NCI-H2227 treated with DMSO at 0.1 percent for 48 hours (cell line): ENCODE measurements around the gene ERC2.
"Not testable (repeated sequence)": the region's sequence is repeated elsewhere in the genome, so short reads cannot be mapped to it uniquely, and the experiment has no call there.

ENCODE experiments used
- DNase-seq: peaks from one replicate; lab custom pipeline; 2025; lab: John Stamatoyannopoulos, UW

The ERC2 gene

GRCh38 chr3:55524565-55525244 is 943.6 kb downstream of the ERC2 start:
- no peak for DNase-seq

- DNase-seq: no peak
These were observed 944.8 kb downstream of the ERC2 start for GRCh38 chr3:55523471-55523870.

DNA sequence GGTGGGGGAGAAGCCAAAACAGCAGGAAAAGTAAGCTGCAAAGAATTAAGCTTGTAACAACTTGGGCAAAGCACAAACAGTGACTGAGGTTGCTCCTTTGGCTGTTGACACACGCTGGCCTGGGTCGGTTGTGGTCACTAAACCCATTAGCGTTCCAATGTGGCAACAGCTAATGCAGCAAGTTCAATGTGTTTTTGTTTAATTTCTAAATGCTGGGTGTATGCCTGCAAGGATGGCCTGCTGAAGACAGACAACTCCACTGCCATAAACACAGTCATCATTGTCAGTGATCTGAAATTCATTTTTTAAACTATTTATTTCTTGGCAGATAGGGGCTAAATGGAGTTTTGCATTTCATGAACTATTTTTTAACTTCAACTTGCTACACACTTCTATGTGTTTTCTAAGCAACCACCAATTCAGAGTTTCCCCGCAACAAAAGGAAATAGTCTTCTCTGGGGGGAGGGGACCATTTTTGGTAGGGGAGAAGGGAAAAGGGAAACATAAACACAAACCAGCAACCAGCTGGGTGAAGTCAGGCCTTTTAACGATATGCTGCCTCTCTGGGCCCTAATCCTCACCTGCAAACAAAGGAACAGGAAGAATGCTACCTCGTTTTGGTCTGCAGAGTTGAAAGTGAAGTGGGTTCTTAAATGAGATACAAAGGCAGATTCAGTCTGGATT is 946.4 kb downstream of the ERC2 start:
- DNase-seq: no peak

DNA sequence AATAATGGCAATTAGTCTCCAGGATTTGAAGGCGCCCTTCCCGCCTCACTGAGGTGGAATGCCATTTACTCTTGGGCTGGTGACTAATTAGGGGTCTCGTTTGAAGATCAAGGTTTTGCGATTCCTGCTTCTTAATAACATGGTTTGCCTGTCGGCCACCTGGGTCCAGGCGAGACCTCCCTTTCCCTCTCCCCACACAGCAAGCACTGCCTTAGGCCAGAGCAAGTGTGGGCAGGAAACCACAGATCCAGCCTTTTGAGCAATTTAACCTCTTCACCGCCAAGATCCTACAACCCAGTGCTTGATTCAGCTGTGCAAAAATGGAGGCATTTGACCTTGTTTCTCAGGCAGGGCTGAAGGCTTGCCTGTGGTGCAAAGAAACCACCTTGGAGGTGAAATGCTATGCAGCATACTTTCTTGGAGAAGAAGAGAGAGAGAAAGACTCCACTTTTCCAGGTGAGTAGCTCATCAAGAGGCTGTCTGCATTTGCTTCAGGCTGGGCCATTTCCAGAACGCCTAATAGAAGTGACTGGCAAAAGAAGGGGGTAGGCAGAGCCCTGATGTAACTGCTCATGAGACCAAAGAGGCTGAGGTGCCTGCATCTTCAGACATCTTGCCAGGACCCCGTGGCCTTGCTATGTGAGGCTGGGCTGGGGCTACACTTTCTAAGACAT is 947.1 kb downstream of the ERC2 start:
- DNase-seq: peak; percentile 42

- DNase-seq: no peak
These were observed 949.2 kb downstream of the ERC2 start for GRCh38 chr3:55519019-55519418.

GRCh38 chr3:55518451-55518850 is 949.8 kb downstream of the ERC2 start:
- no peak for DNase-seq

DNA sequence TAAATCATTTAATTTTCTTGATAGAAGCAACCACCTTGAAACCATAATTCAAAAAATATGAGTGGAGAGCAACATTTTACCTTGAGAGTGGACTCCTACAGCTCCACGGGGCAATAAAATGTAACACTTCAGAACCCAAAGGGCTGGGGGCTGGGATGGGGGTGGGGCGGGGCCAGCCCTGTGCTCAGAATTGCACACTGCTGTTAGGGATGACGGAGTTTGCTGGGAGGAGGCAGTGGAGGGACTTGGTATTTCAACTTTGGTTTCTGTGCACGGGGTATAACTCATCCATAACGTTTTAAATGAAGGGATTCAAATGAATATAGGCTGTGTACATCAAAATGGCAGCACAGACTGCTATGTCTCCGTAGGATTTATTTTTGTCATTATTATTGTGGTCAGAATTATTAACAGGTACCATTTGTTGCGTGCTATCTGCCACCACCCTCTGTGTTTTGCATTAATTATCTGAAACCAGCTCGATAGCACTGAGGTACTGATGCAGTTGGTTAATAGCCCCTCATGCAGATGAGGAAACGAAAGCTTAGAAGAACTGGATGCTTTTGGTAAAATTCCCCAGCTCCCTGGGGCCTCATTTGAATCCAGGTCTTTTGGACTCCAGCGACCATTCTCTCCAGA is 951.8 kb downstream of the ERC2 start:
- peak; percentile 7 for DNase-seq

GRCh38 chr3:55515550-55516246 is 952.6 kb downstream of the ERC2 start:
- peak; percentile 28 for DNase-seq

- DNase-seq: no peak
These were observed 953.3 kb downstream of the ERC2 start for GRCh38 chr3:55514962-55515361.

DNA sequence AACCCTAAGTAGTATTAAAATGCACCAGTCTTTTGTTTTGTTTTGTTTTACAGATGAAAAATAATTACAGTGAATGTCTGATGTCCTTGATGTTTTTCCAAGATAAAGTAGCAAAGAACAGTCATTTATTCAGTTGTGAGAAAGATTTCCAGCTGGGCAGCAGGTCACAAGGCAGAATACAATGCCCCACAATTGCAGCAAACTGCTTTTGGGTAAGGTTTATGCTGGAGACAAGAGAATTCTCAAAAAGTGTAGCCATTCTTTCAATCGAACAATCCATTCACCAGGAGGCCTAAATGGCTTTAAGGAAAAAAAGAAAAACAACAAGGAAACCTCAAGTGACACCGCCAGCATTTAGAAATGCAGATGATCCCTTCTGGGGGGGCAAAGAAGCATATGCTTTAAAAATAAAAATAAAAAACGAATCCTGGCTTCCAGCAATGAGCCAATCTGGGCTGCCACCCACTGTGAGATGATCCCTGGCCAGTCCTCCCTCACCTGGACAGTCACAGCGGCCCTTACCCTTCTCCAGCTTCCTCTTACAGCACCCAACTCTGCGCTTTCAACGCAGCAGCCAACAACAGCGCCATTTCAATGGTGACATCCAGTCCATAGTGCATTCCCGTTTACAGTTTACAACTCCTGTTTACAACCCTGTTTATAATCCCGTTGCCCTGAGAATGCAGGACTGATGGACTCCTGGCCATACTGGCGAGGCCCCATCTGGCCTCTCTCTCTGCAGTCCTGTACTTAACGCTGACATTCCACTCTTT is 955.5 kb downstream of the ERC2 start:
- DNase-seq: no peak

- DNase-seq: no peak
These were observed 956.2 kb downstream of the ERC2 start for GRCh38 chr3:55511895-55512570.

GRCh38 chr3:55508335-55508734 is 959.9 kb downstream of the ERC2 start:
- no peak for DNase-seq

DNA sequence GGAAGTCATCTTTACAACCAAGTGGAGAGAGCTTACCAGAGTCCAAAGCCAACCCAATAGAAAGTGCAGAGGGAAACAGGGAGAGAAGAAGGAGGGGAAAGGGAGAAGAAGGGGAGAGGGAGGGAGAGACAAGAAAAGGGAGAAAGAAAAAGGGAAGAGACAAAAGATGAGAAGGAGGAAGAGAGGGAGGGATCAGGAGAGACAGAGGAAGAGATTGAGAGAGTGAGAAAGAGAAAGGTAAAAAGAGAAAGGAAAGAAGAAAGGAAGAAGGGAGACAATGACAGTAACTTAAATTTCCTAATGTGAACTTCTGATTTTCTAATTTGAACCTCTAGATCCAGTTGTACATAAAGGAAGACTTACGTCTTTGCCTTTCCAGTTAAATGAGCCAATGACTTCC is 960.5 kb downstream of the ERC2 start:
- DNase-seq: no peak

GRCh38 chr3:55505776-55506175 is 962.5 kb downstream of the ERC2 start:
- no peak for DNase-seq

DNA sequence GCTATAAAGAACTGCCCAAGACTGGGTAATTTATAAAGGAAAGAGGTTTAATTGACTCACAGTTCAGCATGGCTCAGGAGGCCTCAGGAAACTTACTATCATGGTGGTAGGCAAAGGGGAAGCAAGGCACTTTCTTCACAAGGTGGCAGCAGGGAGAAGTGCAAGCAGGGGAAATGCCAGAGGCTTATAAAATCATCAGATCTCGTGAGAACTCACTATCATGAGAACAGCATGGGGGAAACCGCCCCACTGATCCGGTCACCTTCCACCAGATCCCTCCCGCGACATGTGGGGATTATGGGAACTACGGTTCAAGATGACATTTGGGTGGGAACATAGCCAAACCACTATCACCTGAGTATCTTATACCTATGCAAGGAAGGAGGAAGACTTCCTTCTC is 963.2 kb downstream of the ERC2 start:
- DNase-seq: not testable (repeated sequence)

- no peak for DNase-seq
These were observed 966.4 kb downstream of the ERC2 start for GRCh38 chr3:55501905-55502304.

- no peak for DNase-seq
These were observed 967.5 kb downstream of the ERC2 start for GRCh38 chr3:55500555-55501330.

DNA sequence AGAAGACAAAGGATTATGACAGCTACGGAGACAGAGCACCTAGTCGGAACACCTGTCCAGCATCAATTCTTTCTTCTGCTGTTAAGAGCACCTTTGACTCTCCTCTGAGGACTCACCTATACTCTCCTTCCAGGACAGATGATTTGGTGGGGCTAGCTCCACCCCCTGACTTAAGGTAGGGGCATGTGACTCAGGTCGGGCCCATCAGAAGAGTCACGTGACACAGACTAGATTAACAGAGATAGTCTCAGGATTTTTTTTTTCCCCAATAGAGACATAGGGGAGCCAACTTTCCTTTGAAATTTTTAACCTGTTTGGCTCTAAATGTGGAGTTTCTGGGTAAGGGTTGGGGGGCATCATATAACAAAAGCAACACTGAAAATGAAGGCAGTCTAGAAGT is 969.7 kb downstream of the ERC2 start:
- DNase-seq: no peak

DNA sequence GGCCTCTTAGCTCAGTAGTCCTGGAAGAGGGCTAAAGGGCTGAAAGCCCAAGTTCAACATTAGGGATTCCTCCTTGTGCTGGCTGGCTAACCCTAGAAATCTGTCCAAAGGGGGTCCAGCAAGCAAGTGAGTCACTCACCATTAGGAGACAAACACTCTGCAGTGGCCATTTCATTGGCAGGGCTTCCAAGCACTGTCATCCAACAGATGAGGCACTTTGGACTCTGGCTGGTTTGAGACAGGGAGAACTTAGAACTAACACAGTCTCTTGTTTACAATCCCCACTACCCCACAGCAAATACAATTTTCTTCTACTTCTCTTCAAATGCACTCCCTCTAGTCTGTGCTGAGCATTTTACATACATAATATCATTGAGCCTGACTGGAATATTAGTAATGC is 971.0 kb downstream of the ERC2 start:
- no peak for DNase-seq

GRCh38 chr3:55494976-55495375 is 973.3 kb downstream of the ERC2 start:
- no peak for DNase-seq
